Stimulated activated naive CD4-positive, alpha-beta T cell (primary cell): ENCODE data around the gene PNP.
A peak's percentile ranks its signal among the peaks of the same experiment; 100 is the strongest.

Experiments used
- DNase-seq, 6 experiments: peaks; one replicate each; lab custom pipeline; 2025; lab: John Stamatoyannopoulos, UW

PNP gene

DNA sequence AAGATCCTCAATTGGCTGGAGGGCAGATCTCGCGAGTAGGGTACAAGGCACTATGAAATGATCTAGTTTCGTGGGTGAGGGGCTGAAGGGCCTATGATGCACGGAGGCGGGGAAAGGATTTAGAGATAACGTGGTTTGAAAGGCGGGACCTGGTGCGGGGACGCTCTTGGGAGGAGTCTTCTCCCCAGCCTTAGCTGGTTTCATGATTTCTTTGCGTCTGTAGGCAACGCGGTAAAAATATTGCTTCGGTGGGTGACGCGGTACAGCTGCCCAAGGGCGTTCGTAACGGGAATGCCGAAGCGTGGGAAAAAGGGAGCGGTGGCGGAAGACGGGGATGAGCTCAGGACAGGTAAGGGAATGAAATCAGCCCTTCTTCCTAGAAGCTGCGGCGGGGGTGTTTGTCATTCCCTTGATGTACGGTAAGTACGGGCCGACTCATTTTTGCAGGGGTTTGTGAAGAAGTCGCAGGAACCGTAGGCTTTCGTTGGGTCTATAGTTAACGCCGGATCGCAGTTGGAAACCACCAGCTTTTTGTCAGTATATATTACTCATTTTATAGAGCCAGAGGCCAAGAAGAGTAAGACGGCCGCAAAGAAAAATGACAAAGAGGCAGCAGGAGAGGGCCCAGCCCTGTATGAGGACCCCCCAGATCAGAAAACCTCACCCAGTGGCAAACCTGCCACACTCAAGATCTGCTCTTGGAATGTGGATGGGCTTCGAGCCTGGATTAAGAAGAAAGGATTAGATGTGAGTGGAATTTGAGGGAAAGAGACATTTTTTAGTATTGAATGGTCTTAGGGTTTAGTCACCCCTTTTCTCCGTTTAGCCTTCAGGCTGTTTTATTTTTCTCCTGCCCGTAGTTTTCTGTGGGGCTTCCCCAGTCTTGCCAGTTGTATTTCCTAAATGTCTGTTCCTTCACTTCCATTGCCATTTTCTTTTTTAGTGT lies 13.6 kb upstream of the PNP start:
- DNase-seq, result peak in 4 of 6 experiments; percentile 82 to 96 (median 90)

- DNase-seq, result peak in 1 of 6 experiments; percentile 6
These were observed 12.2 kb upstream of the PNP start for GRCh38 chr14:20456971-20457370.

GRCh38 chr14:20458031-20458789 lies 11.0 kb upstream of the PNP start:
- DNase-seq, result no peak

DNA sequence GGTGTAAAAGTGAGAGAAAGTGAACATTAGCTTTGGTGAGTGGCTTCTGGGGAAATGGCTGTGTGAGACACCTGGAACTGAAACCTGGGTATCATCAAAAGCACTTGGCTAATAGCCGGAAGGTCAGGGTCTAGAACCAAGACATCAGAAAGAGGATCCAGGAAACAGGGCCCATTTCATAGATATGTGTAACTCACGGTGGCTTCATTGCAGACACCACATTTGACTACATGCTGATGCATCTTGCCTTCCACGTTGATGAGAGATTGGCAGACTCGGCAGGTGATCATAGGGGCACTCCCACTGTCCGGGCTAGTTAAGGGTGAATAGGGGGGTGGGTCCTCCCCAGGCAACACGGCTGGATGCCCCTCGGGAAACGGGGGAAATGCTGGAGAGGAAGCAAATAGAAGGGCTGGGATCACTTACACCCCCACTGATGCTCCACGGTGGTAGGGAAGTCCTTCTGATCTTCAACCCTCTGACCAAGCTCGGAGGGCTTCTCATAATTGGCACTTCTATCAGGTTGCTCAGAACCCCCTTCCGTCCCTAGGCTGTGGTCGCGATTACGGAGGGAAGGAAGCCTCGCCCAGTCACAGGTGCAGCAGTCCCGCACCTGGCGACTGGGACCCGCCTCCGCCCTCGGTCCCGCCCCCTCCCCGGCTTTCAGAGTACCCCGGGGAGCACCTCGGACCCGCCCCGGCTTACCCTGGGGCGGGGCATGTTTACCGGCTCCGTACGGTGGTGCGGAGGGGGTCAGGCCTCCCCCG lies 8.6 kb upstream of the PNP start:
- peak in 5 of 6 experiments; percentile 68 to 85 (median 75) for DNase-seq

- peak; percentile 95 to 99 (median 99) for DNase-seq
These were observed 7.7 kb upstream of the PNP start, which contains the start of gene PIP4P1 for GRCh38 chr14:20461225-20462141. TSS of gene PIP4P1 (minus strand) at chr14:20461434. CDS start at chr14:20461325, 109 bp downstream.

DNA sequence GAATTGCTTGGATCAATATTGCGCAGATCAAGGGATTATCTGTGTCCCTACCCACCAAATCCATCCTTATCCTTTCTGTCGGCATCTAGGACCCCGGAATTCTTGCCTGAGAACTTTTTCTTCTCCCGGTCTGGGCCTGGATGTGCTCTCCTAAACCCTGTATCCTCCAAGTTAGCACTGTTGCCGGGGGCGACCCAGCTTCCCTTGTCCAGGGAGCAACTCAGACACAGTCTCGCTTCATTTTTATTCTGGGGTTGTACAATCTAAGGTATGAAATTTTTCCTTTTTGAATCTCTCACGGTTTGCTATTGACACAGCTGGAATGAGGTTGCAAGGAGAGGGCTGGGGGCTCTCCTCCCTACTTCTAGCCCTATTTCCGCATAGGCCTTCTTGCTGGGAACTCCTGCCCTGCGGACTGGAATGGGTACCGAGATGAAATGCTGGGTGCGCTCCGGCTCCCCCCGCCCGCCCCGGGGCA lies 403 bp upstream of the PNP start:
- DNase-seq, result no peak

DNA sequence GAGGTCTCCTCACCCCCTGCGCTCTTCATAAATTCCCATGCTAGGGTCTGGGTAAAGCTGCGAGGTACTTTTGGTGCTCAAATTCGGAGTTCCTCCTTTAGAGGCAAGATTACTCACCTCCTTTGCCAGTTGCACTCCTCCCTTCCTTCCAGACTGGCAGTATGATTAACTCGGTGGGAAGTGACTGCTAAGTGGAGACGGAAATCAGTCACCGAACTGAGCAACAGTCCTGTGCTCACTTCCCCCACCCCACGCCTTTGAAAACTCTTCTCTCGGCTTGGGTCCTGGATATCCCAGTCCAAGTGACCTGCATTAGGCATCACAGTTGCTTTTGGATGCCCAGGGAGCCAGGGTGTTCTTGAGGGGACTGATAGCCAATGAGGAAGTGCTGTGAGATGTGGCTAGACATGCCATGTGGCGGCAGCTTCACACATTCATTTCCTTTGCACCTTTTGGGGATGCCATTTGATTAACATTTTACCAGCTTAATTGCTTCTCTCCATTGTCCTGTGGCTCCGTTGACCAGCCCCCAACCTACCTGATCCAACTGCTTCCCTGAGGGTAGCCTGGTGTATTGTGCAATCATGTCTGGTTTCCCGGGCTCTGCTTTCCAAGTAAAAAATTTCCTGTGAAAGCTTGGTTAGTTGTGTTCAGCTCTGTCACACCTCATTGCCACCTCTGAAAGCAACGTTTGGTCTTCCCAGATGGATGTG lies 840 bp downstream of the PNP start:
- peak; percentile 24 to 64 (median 37) for DNase-seq

DNA sequence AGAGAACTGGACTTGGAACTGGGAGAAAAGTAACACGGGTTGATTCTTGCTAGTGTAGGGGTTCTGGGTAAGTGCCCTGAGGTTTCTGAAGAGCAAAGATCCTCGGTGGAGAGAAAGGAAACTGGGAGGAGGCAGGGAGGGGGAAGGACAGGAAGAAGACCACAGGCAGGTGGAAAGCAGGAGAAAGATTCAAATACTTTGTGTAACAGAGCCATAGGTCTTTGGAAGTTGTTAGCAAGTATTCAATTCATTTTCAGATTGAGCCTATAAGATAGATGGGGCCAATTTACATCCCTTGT lies 1.3 kb downstream of the PNP start:
- DNase-seq, result no peak

GRCh38 chr14:20472536-20473169 lies 3.4 kb downstream of the PNP start:
- no peak for DNase-seq

- DNase-seq, result no peak
These were observed 7.6 kb downstream of the PNP start for GRCh38 chr14:20476776-20477175.

- peak in 5 of 6 experiments; percentile 25 to 70 (median 53) for DNase-seq
These were observed 8.1 kb downstream of the PNP start for GRCh38 chr14:20477211-20477876.

- DNase-seq, result no peak
These were observed 9.7 kb downstream of the PNP start for GRCh38 chr14:20478894-20479293.

DNA sequence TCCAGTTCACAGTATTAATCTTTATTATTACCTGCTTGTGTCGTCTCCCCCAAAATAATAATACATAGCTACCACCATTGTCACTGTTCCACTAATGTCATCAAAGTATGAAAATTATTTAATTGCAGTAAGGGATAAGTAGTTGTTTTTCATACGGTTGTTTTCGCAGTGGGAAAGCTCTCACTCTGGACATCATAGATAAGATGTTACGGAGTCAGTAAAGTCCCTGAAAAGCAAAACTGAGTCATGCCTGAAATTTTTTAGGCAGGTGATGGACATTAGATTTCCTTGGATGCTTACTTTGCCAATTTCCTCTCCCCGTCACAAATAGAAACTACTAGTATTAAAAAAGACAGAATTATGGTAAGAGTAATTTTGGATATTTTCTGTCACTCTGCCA lies 13.2 kb downstream of the PNP start:
- no peak for DNase-seq

- DNase-seq, result no peak
These were observed 16.7 kb downstream of the PNP start for GRCh38 chr14:20485900-20486299.

GRCh38 chr14:20486684-20487395 lies 17.6 kb downstream of the PNP start:
- peak in 2 of 6 experiments; percentile 3 to 17 for DNase-seq

DNA sequence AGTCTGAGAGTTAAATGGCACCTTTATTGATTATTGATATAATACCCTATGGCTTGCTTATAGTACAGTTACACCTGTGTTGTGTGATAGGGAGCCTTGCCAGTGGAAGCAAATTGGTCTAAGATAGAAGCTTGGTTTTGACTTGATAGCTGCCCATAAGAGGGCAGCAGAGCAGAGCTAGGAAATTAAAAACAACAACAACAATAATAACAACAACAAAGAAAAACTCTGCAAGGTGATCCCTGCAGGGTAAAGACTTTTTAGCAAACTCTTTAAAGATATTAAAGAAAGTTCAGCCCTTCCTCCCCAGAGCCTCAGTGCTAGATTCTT lies 18.2 kb downstream of the PNP start:
- no peak for DNase-seq

GRCh38 chr14:20489093-20489994 lies 20.1 kb downstream of the PNP start:
- peak in 3 of 6 experiments; percentile 17 to 31 (median 31) for DNase-seq

DNA sequence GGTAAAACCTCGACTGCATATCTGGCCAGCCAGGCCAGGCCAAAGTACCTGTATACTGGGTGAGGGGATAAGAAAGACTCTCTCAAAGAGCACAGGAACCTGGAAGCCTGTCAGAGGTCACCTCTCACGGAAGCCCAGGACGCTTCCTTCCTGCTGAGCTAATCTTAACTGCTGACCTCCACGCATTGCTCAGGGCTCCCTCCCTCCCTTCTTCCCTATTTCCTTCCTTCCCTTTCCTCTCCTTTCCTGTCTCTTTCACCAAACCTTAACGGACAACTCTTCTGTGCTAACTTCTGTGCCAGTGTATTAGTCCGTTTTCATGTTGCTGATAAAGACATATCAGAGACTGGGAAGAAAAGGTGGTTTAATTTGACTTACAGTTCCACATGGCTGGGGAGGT lies 21.4 kb downstream of the PNP start:
- no peak for DNase-seq
